ENCODE measurements around the gene SIGLEC1.

The SIGLEC1 gene

DNA sequence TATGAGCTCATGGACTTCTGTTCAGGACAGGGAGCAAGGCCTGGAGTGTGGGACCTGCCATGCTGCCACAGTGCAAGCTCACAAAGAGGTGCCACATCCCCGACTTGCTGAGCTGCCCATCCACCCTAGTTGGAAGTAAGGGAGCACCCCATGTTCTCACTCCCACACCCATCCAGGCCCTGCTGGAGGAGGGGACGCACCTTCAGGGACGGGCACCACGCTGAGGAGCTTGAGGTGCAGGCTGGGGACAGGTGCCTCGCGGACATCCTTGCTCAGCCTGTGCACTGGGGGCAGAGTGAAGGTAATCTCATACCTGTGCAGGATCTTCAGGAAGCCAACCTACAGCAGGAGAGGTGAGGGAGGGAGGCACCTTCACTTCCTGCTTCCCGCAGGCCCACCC, 42.9 kb upstream of the SIGLEC1 start:
- Histone ChIP-seq H3K4me1 (peaks cover 29 to 78% (median 60%) of the 10 kb centered on the region in 10 experiments), H3K4me3 (no peak overlapping the region), H3K27ac (peak overlapping the region in 6 of 11 experiments; percentile 25 to 75 (median 48); a peak in 7 of 22 replicates), H3K9me3 (replicated peaks in 1 of 11) (no peaks in the 10 kb centered on the region), H4K20me1 (peaks cover 13 to 92% (median 84%) of the 10 kb centered on the region in 11 experiments; a peak in 21 of 22 replicates), H3K9ac (peak overlapping the region in 1 of 11 experiments; percentile 12; a peak in 2 of 22 replicates), H3K27me3 (no peaks in the 10 kb centered on the region), H3K36me3 (peaks cover 76 to 99% (median 82%) of the 10 kb centered on the region in 11 experiments), H3K4me2 (no peak overlapping the region)
- TF ChIP-seq Cebpa-rat (IDR thresholded peaks at IDR 0.05) = no peak

DNA sequence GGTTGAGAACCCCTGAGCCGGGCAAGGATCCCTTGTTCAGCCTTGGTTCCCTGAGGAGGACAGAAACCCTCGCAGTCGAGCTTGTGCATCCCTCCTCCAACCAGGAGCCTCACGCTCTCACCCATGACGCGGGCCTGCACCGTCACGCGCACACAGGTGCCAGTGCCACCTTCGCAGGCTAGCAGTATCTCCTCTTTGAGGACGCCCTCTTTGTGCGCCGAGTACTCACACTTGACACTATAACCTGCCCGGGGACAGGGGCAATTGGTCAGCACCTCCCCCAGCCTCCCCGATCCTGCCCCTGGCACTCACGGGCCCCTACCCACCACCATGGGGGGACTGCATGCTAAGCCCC, 41.9 kb upstream of the SIGLEC1 start:
- peaks cover 67 to 90% (median 74%) of the 10 kb centered on the region in 11 experiments for H3K36me3 ChIP-seq
- peaks cover 21 to 68% (median 50%) of the 10 kb centered on the region in 10 experiments for H3K4me1 ChIP-seq
- no peaks in the 10 kb centered on the region for H3K27me3 ChIP-seq
- no peak for TF ChIP-seq Cebpa-rat (IDR thresholded peaks at IDR 0.05)
- H3K4me2 ChIP-seq = no peak overlapping the region
- H4K20me1 ChIP-seq = peaks cover 3 to 91% (median 74%) of the 10 kb centered on the region in 11 experiments; a peak in 21 of 22 replicates
- no peak overlapping the region for H3K4me3 ChIP-seq
- H3K9ac ChIP-seq = peak overlapping the region in 2 of 11 experiments; percentile 1 to 8; a peak in 3 of 22 replicates
- H3K9me3 ChIP-seq (replicated peaks in 1 of 11) = no peaks in the 10 kb centered on the region
- H3K27ac ChIP-seq = peak overlapping the region in 2 of 11 experiments; percentile 3 to 15; a peak in 1 of 22 replicates

DNA sequence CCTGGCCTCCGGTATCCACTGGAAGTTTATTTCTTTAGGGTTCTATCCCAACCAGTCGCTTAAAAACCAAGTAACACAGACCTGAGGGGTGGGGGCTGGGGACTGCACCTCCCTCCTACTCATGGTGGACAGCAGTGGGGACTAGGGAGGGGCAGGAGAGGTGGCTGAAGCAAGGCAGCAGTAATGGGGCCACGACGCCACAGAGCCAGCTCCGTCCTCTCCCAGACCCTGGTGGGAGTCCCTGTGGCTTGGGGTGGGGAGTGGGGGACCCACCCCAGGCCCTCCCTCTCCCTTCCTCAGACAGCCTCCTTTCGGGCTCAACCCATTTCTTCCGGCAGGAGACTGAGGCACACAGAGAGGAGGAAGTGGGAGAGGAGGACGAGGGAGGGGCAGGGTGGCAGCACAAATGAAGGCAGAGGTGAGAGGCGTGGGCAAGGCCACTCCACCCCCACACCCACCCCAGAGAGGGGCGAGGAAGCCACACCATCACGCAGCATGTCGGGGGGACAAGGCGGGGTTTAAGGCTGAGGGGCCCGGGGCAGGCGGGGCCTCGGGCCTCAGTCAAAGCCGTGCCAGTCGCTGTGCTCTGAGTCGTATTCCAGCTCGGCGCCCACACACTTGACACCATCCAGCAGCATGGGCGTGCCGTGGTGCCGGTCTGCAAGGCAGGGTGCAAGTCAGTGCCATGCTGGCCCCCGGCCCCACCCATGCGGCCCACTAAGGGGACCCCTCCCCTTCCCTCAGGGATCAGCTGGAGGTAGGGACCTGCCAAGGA, 41.3 kb upstream of the SIGLEC1 start:
- Histone ChIP-seq H3K36me3 (peaks cover 62 to 84% (median 69%) of the 10 kb centered on the region in 11 experiments), H3K4me2 (peak overlapping the region in 5 of 11 experiments; percentile 8 to 90 (median 79); a peak in 2 of 22 replicates), H3K9me3 (replicated peaks in 1 of 11) (no peaks in the 10 kb centered on the region), H3K27ac (peak overlapping the region in 2 of 11 experiments; percentile 15 to 16; a peak in 3 of 22 replicates), H3K4me3 (no peak overlapping the region), H3K9ac (peak overlapping the region in 4 of 11 experiments; percentile 8 to 38 (median 14); a peak in 5 of 22 replicates), H3K4me1 (peaks cover 21 to 62% (median 44%) of the 10 kb centered on the region in 10 experiments), H3K27me3 (no peaks in the 10 kb centered on the region), H4K20me1 (peaks cover 0 to 89% (median 71%) of the 10 kb centered on the region in 11 experiments; a peak in 19 of 22 replicates)
- TF ChIP-seq Cebpa-rat (IDR thresholded peaks at IDR 0.05) = no peak

DNA sequence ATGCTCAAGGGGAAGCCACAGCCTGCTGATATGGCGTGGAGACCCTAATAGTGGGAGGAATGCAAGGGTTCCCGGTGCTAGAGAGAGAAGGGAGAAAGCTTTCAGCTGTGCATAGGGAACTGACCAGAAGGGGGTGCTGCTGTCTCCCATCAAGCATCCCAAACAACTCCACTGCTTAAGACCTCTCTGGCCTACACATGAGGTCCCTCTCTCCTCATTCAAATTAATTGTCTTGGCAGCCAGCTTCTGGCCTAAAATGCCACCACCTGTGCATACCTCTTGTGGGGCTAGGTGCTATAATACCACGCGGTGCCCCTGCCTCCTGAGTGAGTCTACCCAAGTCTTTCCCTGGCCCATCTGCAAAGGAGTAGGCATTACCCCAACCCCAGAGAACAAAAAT, 40.7 kb upstream of the SIGLEC1 start:
- peak overlapping the region in 2 of 10 experiments; percentile 43 to 54; a peak in 1 of 20 replicates for H3K4me3 ChIP-seq
- H3K9ac ChIP-seq = peak overlapping the region in 6 of 11 experiments; percentile 8 to 54 (median 17); a peak in 5 of 22 replicates
- no peak for TF ChIP-seq Cebpa-rat (IDR thresholded peaks at IDR 0.05)
- no peaks in the 10 kb centered on the region for H3K27me3 ChIP-seq
- no peaks in the 10 kb centered on the region for H3K9me3 ChIP-seq (replicated peaks in 1 of 11)
- peak overlapping the region; percentile 62 to 90 (median 79); a peak in 21 of 22 replicates for H3K4me2 ChIP-seq
- peak overlapping the region in 1 of 11 experiments; percentile 29; a peak in 2 of 22 replicates for H3K27ac ChIP-seq
- peaks cover 21 to 56% (median 38%) of the 10 kb centered on the region in 10 experiments for H3K4me1 ChIP-seq
- H4K20me1 ChIP-seq = peaks cover 0 to 94% (median 71%) of the 10 kb centered on the region in 11 experiments; a peak in 19 of 22 replicates
- H3K36me3 ChIP-seq = peaks cover 56 to 78% (median 63%) of the 10 kb centered on the region in 11 experiments

DNA sequence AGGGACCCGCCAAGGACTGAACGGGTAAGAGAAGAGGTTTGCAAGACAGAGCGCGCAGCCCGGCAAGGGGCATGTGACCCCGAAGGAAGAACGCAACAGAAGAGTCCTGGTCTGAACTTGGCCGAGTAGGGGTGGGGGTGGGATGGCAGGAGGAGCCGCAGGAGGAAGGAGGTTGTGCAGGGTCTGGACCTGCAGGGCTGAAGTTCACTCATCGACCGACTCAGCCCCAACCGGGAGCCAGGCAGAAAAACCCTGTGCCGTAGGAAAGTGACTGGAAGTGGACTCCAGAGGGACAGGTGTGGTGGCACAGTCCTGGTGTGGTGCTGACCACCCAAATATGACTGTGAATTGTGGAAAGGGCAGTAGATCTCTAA, 40.0 kb upstream of the SIGLEC1 start:
- Histone ChIP-seq H4K20me1 (peaks cover 0 to 95% (median 66%) of the 10 kb centered on the region in 11 experiments; a peak in 19 of 22 replicates), H3K36me3 (peaks cover 49 to 71% (median 56%) of the 10 kb centered on the region in 11 experiments), H3K4me3 (peak overlapping the region; percentile 43 to 60 (median 52); a peak in 18 of 20 replicates), H3K27me3 (no peaks in the 10 kb centered on the region), H3K9ac (peak overlapping the region in 10 of 11 experiments; percentile 15 to 66 (median 56); a peak in 16 of 22 replicates), H3K27ac (peak overlapping the region in 5 of 11 experiments; percentile 22 to 44 (median 35); a peak in 8 of 22 replicates), H3K4me2 (peak overlapping the region; percentile 62 to 90 (median 79)), H3K9me3 (replicated peaks in 1 of 11) (no peaks in the 10 kb centered on the region), H3K4me1 (peaks cover 17 to 49% (median 32%) of the 10 kb centered on the region in 10 experiments)
- TF ChIP-seq Cebpa-rat (IDR thresholded peaks at IDR 0.05) = no peak

DNA sequence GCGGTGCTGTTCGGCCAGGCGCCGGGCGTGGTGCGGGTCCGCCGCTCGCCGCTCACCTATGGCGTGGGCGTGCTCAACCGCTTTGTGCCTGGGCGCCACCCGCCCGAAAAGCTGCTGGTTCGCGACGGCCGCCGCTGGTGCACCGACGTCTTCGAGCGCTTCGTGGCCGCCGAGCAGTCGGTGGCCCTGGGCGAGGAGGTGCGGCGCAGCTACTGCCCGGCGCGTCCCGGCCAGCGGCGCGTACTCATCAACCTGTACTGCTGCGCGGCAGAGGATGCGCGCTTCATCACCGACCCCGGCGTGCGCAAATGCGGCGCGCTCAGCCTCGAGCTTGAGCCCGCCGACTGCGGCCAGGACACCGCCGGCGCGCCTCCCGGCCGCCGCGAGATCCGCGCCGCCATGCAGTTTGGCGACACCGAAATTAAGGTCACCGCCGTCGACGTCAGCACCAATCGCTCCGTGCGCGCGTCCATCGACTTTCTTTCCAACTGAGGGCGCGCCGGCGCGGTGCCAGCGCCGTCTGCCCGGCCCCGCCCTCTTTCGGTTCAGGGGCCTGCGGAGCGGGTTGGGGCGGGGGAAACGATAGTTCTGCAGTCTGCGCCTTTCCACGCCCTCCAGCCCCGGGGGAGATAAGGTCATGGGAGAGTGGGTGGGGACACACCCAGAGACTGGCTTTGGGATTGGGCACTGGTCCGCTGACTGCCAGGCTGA, 39.4 kb upstream of the SIGLEC1 start:
- Histone ChIP-seq H3K4me1 (peaks cover 15 to 43% (median 27%) of the 10 kb centered on the region in 10 experiments), H3K36me3 (peaks cover 43 to 65% (median 51%) of the 10 kb centered on the region in 11 experiments), H3K9ac (peak overlapping the region; percentile 16 to 66 (median 54); a peak in 18 of 22 replicates), H4K20me1 (peaks cover 0 to 90% (median 66%) of the 10 kb centered on the region in 11 experiments; a peak in 19 of 22 replicates), H3K4me3 (peak overlapping the region; percentile 43 to 60 (median 52)), H3K4me2 (peak overlapping the region; percentile 62 to 90 (median 79)), H3K27me3 (no peaks in the 10 kb centered on the region), H3K9me3 (replicated peaks in 1 of 11) (no peaks in the 10 kb centered on the region), H3K27ac (peak overlapping the region in 6 of 11 experiments; percentile 10 to 44 (median 28); a peak in 5 of 22 replicates)
- no peak for TF ChIP-seq Cebpa-rat (IDR thresholded peaks at IDR 0.05)

DNA sequence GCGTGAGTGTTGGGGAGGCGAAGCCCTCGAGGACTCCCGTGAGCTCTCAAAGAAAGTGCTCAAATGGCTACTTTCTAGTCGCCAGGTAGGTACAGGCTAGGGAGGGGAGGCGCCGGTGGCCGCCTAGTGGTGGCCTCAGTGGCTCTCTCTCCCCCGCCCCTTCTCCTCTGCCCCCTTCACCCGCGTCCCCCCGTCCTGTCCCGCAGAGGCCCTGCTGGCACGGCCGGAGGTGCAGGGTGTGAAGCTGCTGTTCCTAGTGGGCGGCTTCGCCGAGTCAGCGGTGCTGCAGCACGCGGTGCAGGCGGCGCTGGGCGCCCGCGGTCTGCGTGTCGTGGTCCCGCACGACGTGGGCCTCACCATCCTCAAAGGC, 38.9 kb upstream of the SIGLEC1 start:
- Histone ChIP-seq H3K4me2 (peak overlapping the region; percentile 62 to 90 (median 79)), H3K36me3 (peaks cover 38 to 60% (median 45%) of the 10 kb centered on the region in 11 experiments), H3K9ac (peak overlapping the region in 7 of 11 experiments; percentile 16 to 66 (median 56); a peak in 7 of 22 replicates), H3K27me3 (no peaks in the 10 kb centered on the region), H3K27ac (no peak overlapping the region; a peak in 1 of 22 replicates), H3K4me1 (peaks cover 15 to 38% (median 22%) of the 10 kb centered on the region in 10 experiments), H4K20me1 (peaks cover 0 to 89% (median 63%) of the 10 kb centered on the region in 11 experiments; a peak in 19 of 22 replicates), H3K9me3 (replicated peaks in 1 of 11) (no peaks in the 10 kb centered on the region), H3K4me3 (peak overlapping the region; percentile 43 to 60 (median 52); a peak in 19 of 20 replicates)
- no peak for TF ChIP-seq Cebpa-rat (IDR thresholded peaks at IDR 0.05)
